ENCODE measurements around the gene ABAT. TPM values are rescaled to one million over a fixed set of nuclear protein-coding genes. Genes with fewer than 3 reads are reported as not detected.
"Not testable (repeated sequence)": the region's sequence is repeated elsewhere in the genome, so short reads cannot be mapped to it uniquely, and the experiment has no call there.

The ABAT gene
- total and polyA plus RNA-seq, 2 donors from 2014 or later, result 9.6 to 34.0 TPM

DNA sequence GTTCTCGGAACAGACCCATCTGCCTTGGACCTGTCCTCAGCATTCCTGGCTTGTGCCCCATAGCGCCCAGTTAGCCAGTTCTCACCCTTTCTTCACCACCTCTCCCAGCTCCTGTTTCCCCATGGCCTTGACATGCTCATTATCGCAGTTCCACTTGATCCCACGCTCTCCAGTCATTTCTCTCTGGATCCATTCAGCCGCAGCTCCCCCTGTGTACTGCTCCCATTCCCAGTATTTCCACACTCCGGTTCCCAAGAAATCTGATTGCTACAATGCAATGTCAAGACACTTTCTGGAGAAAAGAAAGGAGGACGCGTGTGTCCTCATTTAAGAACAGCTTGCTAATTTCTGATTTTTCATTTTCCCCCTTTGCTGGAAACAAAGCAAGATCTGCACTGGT lies 67.7 kb downstream of the ABAT start:
- no peak overlapping the region for H3K9ac ChIP-seq (ENCODE audit: low read length in 3 of 3)
- H3K4me1 ChIP-seq (ENCODE audit: control insufficient read depth in 2 of 3, insufficient read depth in 2 of 3, low read depth in 1 of 3, low read length in 3 of 3), result peaks cover 0 to 23% (median 8%) of the 10 kb centered on the region in 3 donors
- H3K27me3 ChIP-seq (ENCODE audit: control insufficient read depth, insufficient read depth, low read length), result no peaks in the 10 kb centered on the region
- H3K4me3 ChIP-seq (ENCODE audit: low read length in 3 of 3), result no peak overlapping the region
- FAIRE-seq (no peak), DNase-seq (no peak)
- no peak overlapping the region for H3K27ac ChIP-seq (ENCODE audit: low read depth in 2 of 2, low read length in 2 of 2)
- intact Hi-C loops (cut with DNase I), result no loop called here
- peaks cover 0 to 2% (median 0%) of the 10 kb centered on the region in 3 donors for H3K36me3 ChIP-seq (ENCODE audit: control insufficient read depth in 2 of 3, insufficient read depth in 3 of 3, low read length in 3 of 3)
- no peaks in the 10 kb centered on the region for H3K9me3 ChIP-seq (ENCODE audit: control insufficient read depth in 2 of 3, insufficient read depth in 1 of 3, low read length in 3 of 3)
- TF ChIP-seq, protein P1, sequence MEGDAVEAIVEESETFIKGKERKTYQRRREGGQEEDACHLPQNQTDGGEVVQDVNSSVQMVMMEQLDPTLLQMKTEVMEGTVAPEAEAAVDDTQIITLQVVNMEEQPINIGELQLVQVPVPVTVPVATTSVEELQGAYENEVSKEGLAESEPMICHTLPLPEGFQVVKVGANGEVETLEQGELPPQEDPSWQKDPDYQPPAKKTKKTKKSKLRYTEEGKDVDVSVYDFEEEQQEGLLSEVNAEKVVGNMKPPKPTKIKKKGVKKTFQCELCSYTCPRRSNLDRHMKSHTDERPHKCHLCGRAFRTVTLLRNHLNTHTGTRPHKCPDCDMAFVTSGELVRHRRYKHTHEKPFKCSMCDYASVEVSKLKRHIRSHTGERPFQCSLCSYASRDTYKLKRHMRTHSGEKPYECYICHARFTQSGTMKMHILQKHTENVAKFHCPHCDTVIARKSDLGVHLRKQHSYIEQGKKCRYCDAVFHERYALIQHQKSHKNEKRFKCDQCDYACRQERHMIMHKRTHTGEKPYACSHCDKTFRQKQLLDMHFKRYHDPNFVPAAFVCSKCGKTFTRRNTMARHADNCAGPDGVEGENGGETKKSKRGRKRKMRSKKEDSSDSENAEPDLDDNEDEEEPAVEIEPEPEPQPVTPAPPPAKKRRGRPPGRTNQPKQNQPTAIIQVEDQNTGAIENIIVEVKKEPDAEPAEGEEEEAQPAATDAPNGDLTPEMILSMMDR (IDR thresholded peaks at IDR 0.05; ENCODE audit: borderline replicate concordance, extremely low read depth, insufficient read depth), result no peak

DNA sequence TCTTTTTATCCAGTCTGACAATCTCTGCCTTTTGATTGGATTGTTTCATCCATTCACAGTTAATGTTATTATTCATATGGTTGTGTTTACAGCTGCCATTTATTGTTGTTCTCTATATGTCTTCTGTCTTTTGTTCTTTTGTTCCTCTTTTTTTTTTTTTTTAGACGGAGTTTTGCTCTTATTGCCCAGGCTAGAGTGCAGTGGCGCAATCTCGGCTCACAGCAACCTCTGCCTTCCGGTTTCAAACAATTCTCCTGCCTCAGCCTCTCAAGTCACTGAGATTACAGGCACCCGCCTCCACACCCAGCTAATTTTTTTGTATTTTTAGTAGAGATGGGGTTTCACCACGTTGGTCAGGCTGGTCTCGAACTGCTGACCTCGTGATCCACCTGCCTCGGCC lies 74.5 kb downstream of the ABAT start:
- H3K27me3 ChIP-seq (ENCODE audit: control insufficient read depth, insufficient read depth, low read length); FAIRE-seq; H3K4me3 ChIP-seq (ENCODE audit: low read length in 3 of 3); H3K9me3 ChIP-seq (ENCODE audit: control insufficient read depth in 2 of 3, insufficient read depth in 1 of 3, low read length in 3 of 3); H3K4me1 ChIP-seq (ENCODE audit: control insufficient read depth in 2 of 3, insufficient read depth in 2 of 3, low read depth in 1 of 3, low read length in 3 of 3); intact Hi-C loops (cut with DNase I); H3K27ac ChIP-seq (ENCODE audit: low read depth in 2 of 2, low read length in 2 of 2); H3K9ac ChIP-seq (ENCODE audit: low read length in 3 of 3); DNase-seq: not testable (repeated sequence)
- H3K36me3 ChIP-seq (ENCODE audit: control insufficient read depth in 2 of 3, insufficient read depth in 3 of 3, low read length in 3 of 3), result peaks cover 0 to 14% (median 6%) of the 10 kb centered on the region in 3 donors

DNA sequence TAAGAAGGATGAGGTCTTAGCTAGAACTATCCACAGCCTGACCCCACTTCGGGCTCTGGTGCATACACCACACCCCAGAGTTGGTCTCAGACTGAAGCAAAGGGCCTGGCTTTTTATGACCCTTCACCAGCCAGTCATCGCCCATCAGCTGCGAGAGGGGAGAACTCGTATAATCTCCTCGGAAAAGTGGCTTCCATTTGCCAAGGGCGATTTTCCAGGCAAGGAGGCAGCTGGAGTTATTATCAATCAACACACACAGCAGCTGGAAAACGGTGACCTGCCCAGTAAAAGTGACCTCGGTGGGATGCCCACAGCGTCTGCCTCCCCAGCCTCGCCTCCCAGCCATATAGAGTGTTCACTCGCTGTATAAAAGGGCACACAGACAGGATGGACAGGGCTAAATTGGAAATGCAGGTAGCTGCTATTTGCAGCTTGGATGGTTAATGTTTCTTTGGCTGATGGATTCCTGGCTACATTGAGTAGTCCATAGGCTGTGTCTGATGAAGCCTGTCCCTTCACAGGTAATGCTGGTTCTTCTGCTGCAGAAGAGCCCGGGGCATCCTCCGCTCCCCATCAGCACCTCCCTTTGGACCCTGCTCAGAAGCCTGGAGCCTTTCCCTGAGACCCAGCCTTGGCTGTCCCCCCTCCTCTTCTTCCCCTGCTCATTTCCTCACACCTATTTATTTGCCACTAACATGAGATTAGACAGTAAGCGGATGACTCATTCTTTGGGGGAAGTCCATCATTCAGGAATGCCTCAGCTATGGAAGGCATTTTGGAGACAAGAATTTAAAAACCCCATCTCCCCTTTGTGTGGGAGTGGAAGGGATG lies 77.3 kb downstream of the ABAT start:
- H3K9me3 ChIP-seq (ENCODE audit: control insufficient read depth in 2 of 3, insufficient read depth in 1 of 3, low read length in 3 of 3), result no peaks in the 10 kb centered on the region
- DNase-seq (no peak), FAIRE-seq (no peak)
- TF ChIP-seq, protein P1 (IDR thresholded peaks at IDR 0.05; ENCODE audit: borderline replicate concordance, extremely low read depth, insufficient read depth), result no peak
- H3K27ac ChIP-seq (ENCODE audit: low read depth in 2 of 2, low read length in 2 of 2), result no peak overlapping the region
- intact Hi-C loops (cut with DNase I), result no loop called here
- H3K27me3 ChIP-seq (ENCODE audit: control insufficient read depth, insufficient read depth, low read length), result no peaks in the 10 kb centered on the region
- H3K4me3 ChIP-seq (ENCODE audit: low read length in 3 of 3), result no peak overlapping the region
- peaks cover 0 to 19% (median 8%) of the 10 kb centered on the region in 3 donors for H3K36me3 ChIP-seq (ENCODE audit: control insufficient read depth in 2 of 3, insufficient read depth in 3 of 3, low read length in 3 of 3)
- no peak overlapping the region for H3K9ac ChIP-seq (ENCODE audit: low read length in 3 of 3)
- H3K4me1 ChIP-seq (ENCODE audit: control insufficient read depth in 2 of 3, insufficient read depth in 2 of 3, low read depth in 1 of 3, low read length in 3 of 3), result no peaks in the 10 kb centered on the region

DNA sequence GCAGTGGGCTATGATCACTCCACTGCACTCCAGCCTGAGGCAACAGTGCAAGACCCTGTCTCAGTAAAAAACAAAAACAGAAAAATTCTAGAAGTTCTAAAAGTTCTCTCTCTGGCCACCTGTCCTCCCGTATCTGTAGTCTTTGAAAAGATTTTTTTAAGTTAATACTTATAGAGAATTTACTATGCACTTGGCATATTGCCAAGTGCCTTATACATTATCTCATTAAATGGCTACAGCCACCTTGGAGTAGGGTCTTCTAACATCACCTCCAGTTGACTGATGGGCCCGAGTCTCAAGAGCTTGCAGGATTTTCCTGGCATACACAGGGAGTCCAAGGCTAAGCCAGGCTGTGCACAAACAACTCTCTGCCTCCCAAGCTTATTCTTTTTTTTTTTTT lies 78.3 kb downstream of the ABAT start:
- Histone ChIP-seq H3K4me1 (ENCODE audit: control insufficient read depth in 2 of 3, insufficient read depth in 2 of 3, low read depth in 1 of 3, low read length in 3 of 3) (no peaks in the 10 kb centered on the region), H3K36me3 (ENCODE audit: control insufficient read depth in 2 of 3, insufficient read depth in 3 of 3, low read length in 3 of 3) (peaks cover 0 to 21% (median 8%) of the 10 kb centered on the region in 3 donors), H3K9ac (ENCODE audit: low read length in 3 of 3) (no peak overlapping the region), H3K4me3 (ENCODE audit: low read length in 3 of 3) (no peak overlapping the region), H3K9me3 (ENCODE audit: control insufficient read depth in 2 of 3, insufficient read depth in 1 of 3, low read length in 3 of 3) (no peaks in the 10 kb centered on the region), H3K27ac (ENCODE audit: low read depth in 2 of 2, low read length in 2 of 2) (no peak overlapping the region), H3K27me3 (ENCODE audit: control insufficient read depth, insufficient read depth, low read length) (no peaks in the 10 kb centered on the region)
- TF ChIP-seq, protein P1 (IDR thresholded peaks at IDR 0.05; ENCODE audit: borderline replicate concordance, extremely low read depth, insufficient read depth), result no peak
- intact Hi-C loops (cut with DNase I), result no loop called here
- DNase-seq (no peak), FAIRE-seq (no peak)
